Fibroblast of skin of right quadriceps (primary cell): ENCODE results near the gene EGFLAM.

Experiments
- DNase-seq: peaks from one replicate; pipeline ENCODE4 v3.0.0-alpha.2; 2013

The EGFLAM gene

GRCh38 chr5:38258319-38259061 is at the start of gene EGFLAM:
EGFLAM (plus strand) TSS chr5:38258559; CDS start chr5:38258755, 196 bp downstream.
- DNase-seq: no peak

GRCh38 chr5:38208782-38209378 is 49.5 kb upstream of the EGFLAM start:
- peak; percentile 33 for DNase-seq

GRCh38 chr5:38210676-38211353 is 47.5 kb upstream of the EGFLAM start:
- no peak for DNase-seq

GRCh38 chr5:38211354-38211710 is 47.0 kb upstream of the EGFLAM start:
- DNase-seq: no peak

- no peak for DNase-seq
Measured at GRCh38 chr5:38212307-38212706, 46.1 kb upstream of the EGFLAM start.

DNA sequence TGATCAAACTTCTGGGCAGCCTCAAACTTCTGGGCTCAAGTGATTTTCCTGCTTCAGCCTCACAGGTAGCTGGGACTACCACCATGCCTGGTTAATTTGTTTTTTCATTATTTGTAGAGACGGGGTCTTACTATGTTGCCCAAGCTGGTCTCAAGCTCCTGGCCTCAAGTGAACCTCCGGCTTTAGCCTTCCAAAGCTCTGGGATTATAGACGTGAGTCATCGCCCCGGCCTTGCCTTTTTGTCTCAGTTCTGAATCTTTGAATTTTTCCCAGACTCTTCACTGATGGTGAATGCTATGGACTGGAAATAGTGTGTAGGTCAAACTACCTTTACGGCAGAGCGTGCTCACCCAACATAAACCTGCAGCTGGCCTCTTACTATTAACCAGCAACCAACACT is 32.3 kb upstream of the EGFLAM start:
- no peak for DNase-seq

- DNase-seq: no peak
Measured at GRCh38 chr5:38228914-38229313, 29.4 kb upstream of the EGFLAM start.

- DNase-seq: no peak
Measured at GRCh38 chr5:38234737-38235136, 23.6 kb upstream of the EGFLAM start.

GRCh38 chr5:38237681-38238080 is 20.7 kb upstream of the EGFLAM start:
- no peak for DNase-seq

DNA sequence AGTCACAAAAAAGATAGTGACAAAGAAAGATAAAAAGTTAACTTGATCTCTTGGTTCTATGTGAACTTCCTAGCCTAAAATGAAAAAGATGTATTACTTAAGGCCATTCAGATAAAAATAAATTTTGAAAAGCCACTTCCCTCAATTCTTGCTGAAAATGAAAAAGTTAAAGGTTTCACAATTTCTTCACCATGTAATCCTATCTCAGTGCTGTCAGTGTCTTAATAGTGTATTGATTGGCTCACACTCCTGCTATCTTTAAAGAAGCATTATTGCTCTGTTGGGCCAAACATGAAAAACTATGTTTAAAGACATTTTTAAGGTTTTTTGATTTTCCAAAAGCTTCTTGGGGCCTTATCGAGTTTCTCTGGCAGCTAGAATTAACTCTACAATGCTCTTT is 18.1 kb upstream of the EGFLAM start:
- no peak for DNase-seq

DNA sequence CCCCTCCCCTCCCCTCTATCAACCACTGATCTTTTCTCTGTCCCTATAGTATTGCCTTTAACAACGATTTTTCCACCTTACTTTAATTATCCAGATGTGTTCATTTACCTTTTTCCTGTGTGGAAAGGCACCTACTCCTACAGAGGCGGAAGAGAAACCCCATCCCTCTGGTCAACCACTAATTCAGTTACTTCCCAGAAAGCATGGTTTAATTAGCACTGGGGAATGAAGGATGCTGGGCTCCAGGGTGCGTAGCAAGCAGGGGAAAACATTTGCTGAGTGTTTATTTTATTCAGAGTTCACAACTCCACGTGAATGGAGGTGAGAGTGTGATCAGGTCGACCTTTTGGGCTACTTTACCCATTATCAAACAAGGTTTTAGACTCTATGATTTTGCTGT is 16.7 kb upstream of the EGFLAM start:
- DNase-seq: no peak

DNA sequence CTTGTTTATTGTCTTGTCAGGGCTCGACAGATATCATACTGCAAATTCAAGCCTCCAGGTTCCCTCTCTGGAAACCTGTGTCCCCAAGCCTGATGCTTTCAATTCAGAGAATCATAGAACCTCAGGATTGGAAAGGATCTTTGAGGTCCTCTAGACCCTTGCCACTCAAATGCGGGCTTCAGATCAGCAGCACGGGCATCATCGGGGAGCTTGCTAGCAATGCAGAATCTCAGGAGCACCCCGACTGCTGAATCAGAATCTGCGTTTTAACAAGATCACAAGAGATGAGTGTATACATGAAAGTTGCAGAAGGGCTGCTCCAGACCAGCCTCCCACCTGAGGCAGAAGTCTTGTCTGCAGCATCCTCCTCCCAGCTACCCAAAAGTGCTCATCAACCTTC is 13.1 kb upstream of the EGFLAM start:
- DNase-seq: no peak

DNA sequence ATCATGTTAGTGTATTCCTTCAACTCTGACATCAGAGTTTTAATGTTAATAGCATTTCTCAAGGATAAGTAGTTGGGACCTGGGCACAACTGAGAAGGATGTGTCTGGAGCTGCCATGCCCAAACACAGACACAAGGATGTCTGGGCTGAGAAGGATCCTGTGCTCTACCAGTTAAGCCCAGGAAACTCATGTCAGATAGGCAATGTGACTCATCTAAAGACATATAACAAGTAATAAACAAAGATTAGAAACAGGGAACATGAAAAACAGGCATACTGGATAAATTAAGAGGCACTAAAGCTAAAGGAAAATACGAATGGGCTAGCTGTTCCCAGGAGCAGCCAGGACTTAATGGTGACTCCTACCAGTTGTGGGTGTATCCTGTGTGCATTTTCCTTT is 9.1 kb upstream of the EGFLAM start:
- no peak for DNase-seq

GRCh38 chr5:38249812-38250211 is 8.5 kb upstream of the EGFLAM start:
- DNase-seq: no peak

DNA sequence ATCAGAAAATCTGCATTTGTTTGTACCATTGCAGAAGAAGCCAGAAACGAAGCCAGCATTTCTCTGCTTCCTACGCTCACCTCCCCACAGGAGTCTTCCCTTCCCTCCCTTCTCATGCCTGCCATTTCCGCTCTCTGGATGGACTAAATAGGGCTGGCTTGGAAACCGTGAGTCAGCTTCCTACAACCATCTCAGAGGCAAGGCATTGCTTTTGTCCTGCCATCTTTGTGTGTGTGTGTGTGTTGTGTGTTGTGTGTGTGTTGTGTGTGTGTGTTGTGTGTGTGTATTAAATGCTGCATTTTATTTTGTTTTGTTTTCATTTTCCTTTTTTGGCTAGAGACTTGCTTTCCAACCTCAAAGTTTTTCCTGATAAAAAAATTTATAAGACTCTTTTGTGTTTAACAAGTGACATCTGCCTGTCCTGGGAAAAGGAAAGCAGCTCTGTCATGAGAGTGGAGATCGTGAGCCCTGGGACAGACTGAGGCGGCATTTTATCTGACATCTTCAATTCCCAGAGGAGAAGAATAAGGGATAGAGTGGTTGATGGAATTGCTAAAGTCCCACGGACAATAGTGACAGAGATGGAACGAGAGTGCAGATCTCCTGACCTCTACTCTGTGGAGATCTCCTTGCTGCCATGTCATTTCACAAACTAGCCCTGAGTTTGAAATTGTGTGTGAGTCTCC is 7.5 kb upstream of the EGFLAM start:
- DNase-seq: no peak

DNA sequence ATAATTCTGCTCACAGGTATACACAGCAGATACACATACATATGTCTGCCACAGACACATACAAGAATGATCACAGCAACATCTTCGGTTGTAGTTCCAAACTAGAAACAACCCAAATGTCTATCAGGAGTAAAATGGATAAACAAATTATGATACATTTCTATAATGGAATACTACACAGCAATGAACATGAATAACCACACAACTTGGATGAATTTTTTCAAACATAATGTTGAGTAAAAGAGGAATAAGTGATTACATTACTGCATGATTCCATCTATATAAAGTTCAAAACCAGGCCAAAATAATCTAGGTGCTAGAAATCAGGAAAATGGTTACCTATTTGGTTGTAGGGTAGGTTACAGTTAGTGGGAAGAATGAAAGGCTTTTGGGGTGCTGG is 4.6 kb upstream of the EGFLAM start:
- no peak for DNase-seq

GRCh38 chr5:38257308-38258041 is 884 bp upstream of the EGFLAM start:
- no peak for DNase-seq

- no peak for DNase-seq
Measured at GRCh38 chr5:38258042-38258318, 379 bp upstream of the EGFLAM start.

DNA sequence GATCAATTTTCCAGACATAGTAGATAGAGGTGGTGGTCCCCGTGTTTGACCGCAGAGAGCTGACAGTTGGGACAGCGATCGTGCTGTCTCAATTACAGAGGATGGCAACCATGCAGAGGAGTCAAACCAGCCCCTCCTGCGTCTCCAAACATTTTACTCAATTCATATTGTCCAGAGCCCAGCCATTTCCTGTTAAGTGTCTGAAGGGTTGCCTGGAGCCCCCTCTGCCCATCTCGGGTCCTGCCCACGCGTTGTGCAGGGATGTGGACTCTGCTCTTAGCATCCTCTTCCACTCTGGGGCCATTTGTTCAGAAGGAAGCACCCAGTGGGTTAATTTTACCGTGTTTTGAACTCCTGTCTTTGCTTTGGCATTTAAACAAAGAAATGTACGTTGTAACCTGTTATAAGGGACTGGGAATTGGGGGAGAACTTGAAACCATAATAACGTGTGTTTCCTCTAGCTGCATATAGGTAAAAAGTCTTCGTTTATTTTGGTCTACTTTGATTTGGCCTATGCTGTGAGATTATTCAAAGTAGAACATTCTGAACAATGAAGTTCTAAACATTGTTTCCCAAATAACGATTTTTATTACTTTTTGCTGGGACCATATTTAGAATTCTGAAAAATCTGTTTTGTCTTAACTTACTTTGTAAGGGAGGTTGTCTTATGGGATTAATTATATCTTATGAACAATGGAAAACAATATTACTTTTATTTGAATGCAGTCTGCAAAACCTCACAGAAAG is 876 bp downstream of the EGFLAM start:
- DNase-seq: no peak

DNA sequence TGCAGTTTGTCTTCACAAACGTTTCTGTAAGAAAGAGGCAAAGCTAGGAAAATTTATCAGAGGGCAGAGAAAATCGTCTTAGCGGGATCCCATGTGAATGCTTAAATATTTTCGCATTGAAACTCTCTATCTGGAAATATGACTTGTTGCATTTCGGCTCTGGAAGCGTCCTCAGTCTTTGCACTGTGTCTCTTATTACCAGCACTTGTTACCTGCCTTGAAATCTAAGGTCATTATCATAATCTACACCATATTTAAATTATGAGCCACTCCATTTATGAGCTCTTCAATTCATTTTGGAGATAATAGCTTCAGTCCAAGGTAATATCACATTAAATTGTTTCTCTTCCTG is 1.4 kb downstream of the EGFLAM start:
- DNase-seq: no peak

- no peak for DNase-seq
Measured at GRCh38 chr5:38263983-38264382, 5.6 kb downstream of the EGFLAM start.

DNA sequence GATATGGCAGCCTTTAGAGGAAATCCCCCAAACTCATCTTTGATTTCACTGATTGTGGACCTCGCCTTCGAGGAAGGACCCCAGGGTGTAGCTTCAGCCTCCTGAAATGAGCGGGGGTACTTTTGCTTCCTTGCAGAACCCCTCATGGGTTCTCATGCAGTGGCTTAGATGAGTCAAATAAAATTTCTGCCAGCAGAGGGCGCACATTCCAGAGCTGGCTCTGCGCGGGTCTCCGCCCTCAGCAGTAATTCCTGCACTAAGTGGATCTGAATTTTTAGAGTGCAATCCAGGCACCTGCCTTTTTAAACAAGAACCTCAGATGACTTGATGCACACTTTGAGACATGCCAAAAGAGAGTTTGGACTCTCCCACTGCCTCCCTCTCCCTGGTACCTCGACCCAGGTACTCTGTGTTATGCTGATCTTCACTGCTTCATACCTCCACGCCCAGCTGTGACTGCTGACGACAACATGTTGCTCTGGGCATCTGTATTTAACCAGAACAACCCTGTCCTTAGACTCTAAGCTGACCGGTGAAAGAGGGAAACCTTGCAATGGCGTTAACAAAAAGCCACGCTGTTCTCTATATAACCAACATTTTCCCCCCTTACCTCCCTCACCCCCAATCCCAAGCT is 7.3 kb downstream of the EGFLAM start:
- peak; percentile 47 for DNase-seq
